ENCODE data around the gene AIF1L. TPM values are rescaled to one million over a fixed set of nuclear protein-coding genes. Genes with fewer than 3 reads are reported as not detected.

AIF1L gene
- total RNA-seq, 1 donor from 2014 or later = 2.6 TPM

DNA sequence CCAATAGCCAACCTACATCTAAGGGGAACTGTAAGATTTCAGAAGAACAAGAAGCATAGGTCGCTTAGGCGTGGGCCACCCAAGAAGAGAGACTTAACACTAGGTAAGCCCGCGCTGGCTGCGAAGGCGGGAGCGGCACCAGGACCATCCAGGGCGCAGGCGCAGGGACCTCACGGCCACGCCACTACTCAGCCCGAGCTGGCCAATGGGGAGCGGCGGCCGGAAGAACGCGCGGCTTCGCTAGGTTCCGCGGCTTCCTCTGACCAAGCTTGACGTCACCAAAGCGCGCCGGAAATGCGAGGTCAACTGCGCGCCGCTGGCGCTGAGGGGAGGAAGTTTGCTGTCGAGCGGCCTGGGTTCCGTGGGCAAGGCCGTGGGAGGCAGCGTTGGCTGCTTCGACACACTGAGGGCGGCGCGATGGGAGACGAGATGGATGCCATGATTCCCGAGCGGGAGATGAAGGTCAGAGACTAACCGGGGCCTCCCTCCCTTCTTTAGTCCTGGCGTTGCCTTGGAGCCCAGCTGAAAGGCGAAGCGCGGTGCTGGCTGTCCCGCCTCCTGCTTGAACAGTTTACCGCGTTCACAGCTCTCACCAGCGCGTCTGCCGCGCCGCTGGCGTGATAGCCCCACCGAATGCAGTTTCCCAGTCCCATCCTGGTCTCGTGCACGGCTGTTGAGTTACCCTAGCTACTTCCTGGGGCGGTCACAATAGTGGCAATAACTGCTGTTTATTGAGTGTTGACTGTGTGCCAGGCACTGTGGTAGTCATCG is 29.1 kb downstream of the AIF1L start, which contains the start of gene NUP214:
Gene NUP214, plus strand, starts transcription at position 299 of the 771 bp plus-strand sequence. Its CDS starts 119 bp downstream, at position 418.
- FAIRE-seq (peak; percentile 72), DNase-seq (ENCODE audit: low read depth) (peak; percentile 94)
- Histone ChIP-seq H3K36me3 (ENCODE audit: control insufficient read depth, insufficient read depth, low read length) (peaks cover 8% of the 10 kb centered on the region), H3K27me3 (ENCODE audit: control insufficient read depth, insufficient read depth, low read length) (no peaks in the 10 kb centered on the region), H3K4me3 (ENCODE audit: low read depth, low read length) (peak within 1 kb of the TSS; percentile 59)
- TF ChIP-seq CTCF (IDR thresholded peaks at IDR 0.05; ENCODE audit: insufficient read depth, low read length, severe bottlenecking) = no peak

GRCh38 chr9:131126059-131126426 is 29.7 kb downstream of the AIF1L start:
- TF ChIP-seq CTCF (IDR thresholded peaks at IDR 0.05; ENCODE audit: insufficient read depth, low read length, severe bottlenecking) = no peak
- H3K36me3 ChIP-seq (ENCODE audit: control insufficient read depth, insufficient read depth, low read length) = peaks cover 8% of the 10 kb centered on the region
- H3K27me3 ChIP-seq (ENCODE audit: control insufficient read depth, insufficient read depth, low read length) = no peaks in the 10 kb centered on the region
- FAIRE-seq = no peak
- H3K4me3 ChIP-seq (ENCODE audit: low read depth, low read length) = peak overlapping the region; percentile 59
- no peak for DNase-seq (ENCODE audit: low read depth)

DNA sequence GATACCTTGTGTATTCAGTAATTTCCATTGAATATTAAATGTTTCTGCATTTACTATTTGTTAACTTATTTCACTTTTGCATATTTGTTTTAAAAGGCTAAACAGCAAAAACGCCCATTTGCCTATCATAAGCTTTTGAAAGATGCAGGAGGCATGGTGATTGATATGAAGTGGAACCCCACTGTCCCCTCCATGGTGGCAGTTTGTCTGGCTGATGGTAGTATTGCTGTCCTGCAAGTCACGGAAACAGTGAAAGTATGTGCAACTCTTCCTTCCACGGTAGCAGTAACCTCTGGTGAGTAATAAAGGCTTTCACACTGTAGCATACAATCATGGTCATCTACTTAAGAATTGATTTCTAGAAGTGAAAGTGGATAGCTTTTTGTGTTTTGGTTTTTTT is 32.9 kb downstream of the AIF1L start:
- Histone ChIP-seq H3K27me3 (ENCODE audit: control insufficient read depth, insufficient read depth, low read length) (no peaks in the 10 kb centered on the region), H3K36me3 (ENCODE audit: control insufficient read depth, insufficient read depth, low read length) (peaks cover 15% of the 10 kb centered on the region), H3K4me3 (ENCODE audit: low read depth, low read length) (no peak overlapping the region)
- TF ChIP-seq CTCF (IDR thresholded peaks at IDR 0.05; ENCODE audit: insufficient read depth, low read length, severe bottlenecking) = no peak
- DNase-seq (ENCODE audit: low read depth) = no peak
- FAIRE-seq = no peak

DNA sequence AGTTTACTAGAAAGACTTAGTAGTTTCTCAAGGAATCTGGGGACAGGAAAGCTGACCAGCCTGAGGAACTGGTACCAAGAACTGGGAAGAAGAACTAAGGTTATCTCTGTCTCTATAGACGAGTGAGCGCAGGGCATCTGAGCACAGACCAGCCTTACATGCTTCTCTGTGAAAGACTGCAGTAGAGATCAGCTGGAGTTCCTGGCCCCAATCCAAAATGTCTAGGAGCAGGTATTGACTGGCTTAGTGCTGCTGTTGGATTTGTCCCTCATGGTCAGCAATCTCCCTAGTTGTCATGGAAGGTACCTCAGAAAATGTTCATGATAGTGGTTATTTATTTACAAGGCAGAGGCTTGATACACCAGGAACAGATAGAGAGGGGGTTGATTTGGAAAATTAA is 42.3 kb downstream of the AIF1L start:
- Histone ChIP-seq H3K27me3 (ENCODE audit: control insufficient read depth, insufficient read depth, low read length) (no peaks in the 10 kb centered on the region), H3K36me3 (ENCODE audit: control insufficient read depth, insufficient read depth, low read length) (peaks cover 30% of the 10 kb centered on the region), H3K4me3 (ENCODE audit: low read depth, low read length) (no peak overlapping the region)
- no peak for TF ChIP-seq CTCF (IDR thresholded peaks at IDR 0.05; ENCODE audit: insufficient read depth, low read length, severe bottlenecking)
- FAIRE-seq (no peak), DNase-seq (ENCODE audit: low read depth) (no peak)

- no peak for TF ChIP-seq CTCF (IDR thresholded peaks at IDR 0.05; ENCODE audit: insufficient read depth, low read length, severe bottlenecking)
- H3K36me3 ChIP-seq (ENCODE audit: control insufficient read depth, insufficient read depth, low read length) = peaks cover 25% of the 10 kb centered on the region
Observed at GRCh38 chr9:131140112-131140511, 43.8 kb downstream of the AIF1L start.

DNA sequence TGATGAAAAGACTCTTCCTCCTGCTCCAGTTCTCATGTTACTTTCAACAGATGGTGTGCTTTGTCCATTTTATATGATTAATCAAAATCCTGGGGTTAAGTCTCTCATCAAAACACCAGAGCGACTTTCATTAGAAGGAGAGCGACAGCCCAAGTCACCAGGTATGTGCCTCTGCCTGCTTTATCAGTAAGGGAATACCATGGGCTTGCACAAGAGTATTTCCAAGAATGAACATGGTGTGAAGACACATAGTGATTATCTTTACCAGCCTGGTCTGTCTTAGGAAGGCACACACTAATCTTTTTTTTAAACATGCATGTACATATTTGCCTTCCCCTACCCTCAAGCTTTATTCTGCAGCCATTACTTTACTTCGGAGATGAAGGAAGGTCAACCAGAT is 44.2 kb downstream of the AIF1L start:
- FAIRE-seq (no peak), DNase-seq (ENCODE audit: low read depth) (no peak)
- H3K4me3 ChIP-seq (ENCODE audit: low read depth, low read length) = no peak overlapping the region
- no peak for TF ChIP-seq CTCF (IDR thresholded peaks at IDR 0.05; ENCODE audit: insufficient read depth, low read length, severe bottlenecking)
- H3K27me3 ChIP-seq (ENCODE audit: control insufficient read depth, insufficient read depth, low read length) = no peaks in the 10 kb centered on the region
- peaks cover 25% of the 10 kb centered on the region for H3K36me3 ChIP-seq (ENCODE audit: control insufficient read depth, insufficient read depth, low read length)

More at GRCh38 chr9:131140112-131140511, 43.8 kb downstream of the AIF1L start:
- H3K4me3 ChIP-seq (ENCODE audit: low read depth, low read length) = no peak overlapping the region
- FAIRE-seq (no peak), DNase-seq (ENCODE audit: low read depth) (no peak)
- no peaks in the 10 kb centered on the region for H3K27me3 ChIP-seq (ENCODE audit: control insufficient read depth, insufficient read depth, low read length)
